Left colon (tissue), 2 donors: ENCODE data around the gene CFAP206. TPM values are rescaled to one million over a fixed set of nuclear protein-coding genes. Genes with fewer than 3 reads are reported as not detected.

Source experiments
- ATAC-seq: fragments of 200-7000 bp; cut with Tn5 transposase; one replicate; pipeline ENCODE4 v1.9.1; 2020; ENCODE audit warnings: mild to moderate bottlenecking, moderate library complexity
- DNase-seq, 2 donors: peaks; one replicate each; pipeline ENCODE4 v3.0.0-alpha.2; 2020
- intact Hi-C, 2 donors: fragments of 100-400 bp; cut with DNase I in 1 of 2; cut with micrococcal nuclease in 1 of 2; formaldehyde crosslinking; loops; one replicate each; pipeline versions ENCODE4 v1.11.2 to v1.14.0; 2022; cut with DNase I, micrococcal nuclease
- total RNA-seq, 2 donors: library from RNA; stranded (reverse); fragmentation: NEBNext Ultra II Directional; extraction: Animal tissue kit (Norgen Biotek cat#: 25700); gene quantifications; one replicate each; pipeline ENCODE4 v1.2.1, GENCODE V29; 2021
- donor health status: DM: no; HTN: no; CAD: no.
- donor health status: DM: yes; HTN: yes; CAD: no.

The CFAP206 gene
- total RNA-seq, 2 donors from 2014 or later: 0.12 TPM; not detected in 1

GRCh38 chr6:87498048-87498447 is 90.3 kb downstream of the CFAP206 start:
- DNase-seq (no peak), ATAC-seq (peak; percentile 38)
- intact Hi-C loops: no loop called here

DNA sequence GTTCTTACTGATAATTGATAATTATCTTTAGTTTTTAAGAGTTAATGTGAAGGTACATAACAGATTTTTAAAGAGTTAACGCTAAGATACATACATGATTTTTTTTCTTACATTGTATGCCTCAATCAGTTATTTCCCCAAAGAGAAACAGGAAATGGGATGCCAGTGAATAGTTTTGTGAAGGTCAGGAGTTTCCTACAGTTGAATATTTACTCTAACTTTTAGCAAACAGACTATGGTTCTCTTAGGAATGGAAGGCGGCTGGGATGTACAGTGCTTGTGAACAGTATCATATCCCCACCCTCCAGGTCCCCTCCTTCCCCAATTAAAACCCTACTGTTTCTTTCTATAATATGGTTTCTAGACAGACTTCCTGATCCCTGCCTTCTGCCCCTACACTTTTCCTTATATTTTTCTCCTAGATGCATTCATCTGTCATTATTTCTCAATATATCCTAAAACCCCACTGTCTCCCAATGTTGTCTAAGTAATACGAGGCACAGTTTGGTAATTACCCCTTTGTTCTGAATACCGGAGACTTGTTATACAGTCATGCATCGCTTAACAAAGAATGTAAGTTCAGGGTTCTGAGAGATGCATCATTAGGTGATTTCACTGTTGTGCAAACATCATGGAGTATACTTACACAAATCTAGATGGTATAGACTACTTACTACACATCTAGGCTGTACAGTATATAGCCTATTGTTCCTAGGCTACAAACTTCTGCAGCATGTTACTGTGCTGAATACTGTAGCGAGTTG is 94.2 kb downstream of the CFAP206 start:
- no peak for DNase-seq
- ATAC-seq: peak; percentile 36
- intact Hi-C loops: no loop called here

- no peak for DNase-seq
- intact Hi-C loops: no loop called here
- no peak for ATAC-seq
Observed at GRCh38 chr6:87504441-87504840, 96.7 kb downstream of the CFAP206 start.

Other genes with a start within 250 kb of the CFAP206 start
- 10 to 100 TPM in 1 of 2 donors, 1 to 10 TPM in 1; 6.6 to 10.3 TPM for gene SMIM8, start 85.4 kb upstream of the CFAP206 start, total RNA-seq
- gene GJB7, start 78.7 kb upstream of the CFAP206 start, total RNA-seq: not detected
- 1 to 10 TPM; 2.7 to 3.7 TPM for gene C6orf163, start 63.2 kb upstream of the CFAP206 start, total RNA-seq
- 10 to 100 TPM; 44.1 to 47.2 TPM for gene SLC35A1, start 65.0 kb downstream of the CFAP206 start, total RNA-seq
- gene RARS2, start 182.0 kb downstream of the CFAP206 start, total RNA-seq: 10 to 100 TPM; 28.8 to 32.0 TPM
- 10 to 100 TPM; 11.3 to 11.9 TPM for gene ORC3, start 182.2 kb downstream of the CFAP206 start, total RNA-seq